G401 (cell line): ENCODE data around the gene PCSK6. TPM values are rescaled to one million over a fixed set of nuclear protein-coding genes. Genes with fewer than 3 reads are reported as not detected.
"Not testable (repeated sequence)": the region's sequence is repeated elsewhere in the genome, so short reads cannot be mapped to it uniquely, and the experiment has no call there.

Source experiments
- DNase-seq: peaks from one replicate; pipeline ENCODE4 v3.0.0-alpha.2; 2015; ENCODE audit warnings: low spot score
- in situ Hi-C: cut with HindIII; loops from 2 replicates; pipeline ENCODE4 v1.10.0; 2016; ENCODE audit warnings: low sequenced_read_pairs, mixed read lengths
- total RNA-seq: library from RNA; depleted of rRNA; stranded (reverse); fragments of >200 nt; shearing (Covaris generic); gene quantifications from 2 replicates; pipeline ENCODE4 v1.2.3, GENCODE V29; 2014

Gene PCSK6
- total RNA-seq, 1 experiment from 2014 or later = 0.37 TPM

DNA sequence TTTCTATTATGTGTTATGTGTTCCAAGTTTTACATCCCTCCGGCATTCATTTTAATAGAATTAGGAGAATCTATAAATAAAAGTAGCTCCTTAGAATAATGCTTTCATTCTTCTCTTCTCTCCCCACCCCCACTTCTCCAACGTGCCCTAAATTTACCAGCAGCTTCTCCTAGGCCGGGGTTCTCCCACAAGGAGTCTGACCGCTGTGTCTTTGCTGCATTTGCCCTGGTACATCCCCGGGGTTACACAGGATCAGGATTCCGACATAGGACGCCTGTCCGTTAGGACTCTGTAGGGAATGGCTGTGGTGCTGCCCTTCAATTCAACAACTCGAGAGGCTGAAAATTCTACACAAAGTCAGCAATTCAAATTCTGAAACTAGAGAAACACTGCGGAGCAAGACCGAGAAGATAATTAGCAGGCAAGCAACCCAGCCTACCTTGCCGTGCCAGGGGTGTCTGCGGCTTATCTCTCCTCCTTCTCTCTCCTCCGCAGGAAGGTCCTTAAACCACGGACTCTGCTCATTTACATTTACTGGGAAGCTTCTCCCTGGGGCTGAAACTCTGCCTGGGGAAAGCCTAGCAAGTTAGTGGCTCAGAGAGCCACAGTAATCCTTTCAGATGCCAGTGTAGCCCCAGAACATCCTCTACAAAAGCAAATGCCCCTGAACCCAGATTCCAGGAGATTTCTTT is 18.8 kb downstream of the PCSK6 start:
- DNase-seq = no peak
- in situ Hi-C loops = no loop called here

DNA sequence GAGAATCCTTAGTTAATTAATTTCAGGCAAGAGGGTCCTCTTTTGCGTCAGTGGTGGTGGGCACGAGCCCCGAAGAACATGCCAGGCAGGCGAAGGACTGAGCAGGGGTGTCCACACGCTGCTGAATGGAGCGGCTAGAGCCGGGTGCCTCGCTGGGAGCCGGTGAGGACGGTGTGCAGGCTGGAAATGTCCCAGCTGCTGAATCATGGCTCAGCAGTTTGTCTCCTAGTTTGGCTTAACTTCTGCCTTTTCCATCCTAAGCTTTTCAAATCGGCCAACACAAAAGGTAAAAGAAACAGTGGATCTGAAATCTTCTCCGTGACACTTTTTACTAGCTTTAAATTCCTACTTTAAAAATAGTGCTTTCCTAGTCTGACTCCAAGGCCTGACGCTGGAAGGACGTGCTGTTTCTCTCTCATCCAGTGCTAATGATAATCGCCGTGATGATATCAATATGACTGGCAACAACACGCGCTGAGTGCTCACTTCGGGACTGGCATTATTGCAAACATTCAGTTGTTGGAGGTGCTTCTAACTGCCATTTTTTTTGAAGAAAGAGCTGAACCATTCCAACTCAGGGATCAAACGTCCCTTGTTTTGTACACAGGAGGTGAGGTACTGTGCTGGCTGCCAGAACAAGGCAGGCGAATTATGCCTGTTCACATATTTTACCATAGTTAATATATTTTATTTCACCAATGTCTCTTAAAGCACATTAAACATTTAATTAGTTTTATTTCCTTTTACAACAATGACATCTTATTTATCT is 19.8 kb downstream of the PCSK6 start:
- DNase-seq = no peak
- in situ Hi-C loops = no loop called here

DNA sequence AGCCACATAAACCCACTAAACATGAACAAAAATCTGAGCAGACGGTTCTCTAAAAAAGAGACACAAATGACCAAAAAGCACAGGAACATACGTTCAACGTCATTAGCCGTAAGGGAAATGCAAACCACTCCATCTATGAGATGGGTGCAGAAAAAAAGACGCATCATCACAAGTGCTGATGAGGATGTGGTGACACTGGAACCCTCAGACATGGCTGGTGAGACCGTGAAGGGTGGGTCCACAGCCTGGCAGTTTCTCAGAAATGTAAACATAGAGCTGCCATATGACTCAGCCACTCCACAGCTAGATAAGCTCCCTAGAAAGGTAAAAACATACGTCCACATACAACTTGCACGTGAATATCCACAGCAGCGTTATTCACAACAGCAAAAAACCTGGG is 23.3 kb downstream of the PCSK6 start:
- in situ Hi-C loops = no loop called here
- DNase-seq = no peak

DNA sequence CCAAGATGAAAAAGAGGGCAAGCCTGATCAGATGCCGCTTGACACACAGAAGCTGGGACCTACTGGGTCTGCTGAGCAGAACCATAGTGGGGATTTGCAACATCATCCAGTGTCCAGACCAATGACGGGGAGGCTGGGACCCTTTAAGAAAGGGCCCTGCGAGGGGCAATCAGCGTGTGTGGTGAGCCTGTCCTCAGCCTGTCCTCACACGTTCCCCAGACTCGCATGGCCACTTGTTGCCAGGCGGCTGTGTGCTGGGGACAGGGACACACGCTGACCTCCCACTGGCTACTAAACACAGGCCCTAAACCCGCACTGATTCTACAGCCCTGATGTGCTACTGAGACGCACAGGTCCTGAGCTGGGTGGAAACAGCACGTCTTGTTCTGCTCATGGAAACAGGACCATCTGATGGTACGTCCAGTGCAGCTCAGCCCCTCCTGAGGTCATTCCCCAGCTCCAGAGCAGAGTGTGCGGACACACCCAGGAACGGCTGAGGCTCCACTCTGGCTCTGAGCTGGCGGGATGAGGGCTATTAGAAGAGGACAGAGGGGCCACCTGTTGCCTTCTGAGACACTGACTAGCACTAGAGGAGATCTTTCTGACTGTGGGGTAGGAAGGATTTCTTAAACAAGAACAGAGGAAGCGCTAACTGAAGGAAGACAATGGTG is 24.4 kb downstream of the PCSK6 start:
- no peak for DNase-seq
- in situ Hi-C loops = no loop called here

DNA sequence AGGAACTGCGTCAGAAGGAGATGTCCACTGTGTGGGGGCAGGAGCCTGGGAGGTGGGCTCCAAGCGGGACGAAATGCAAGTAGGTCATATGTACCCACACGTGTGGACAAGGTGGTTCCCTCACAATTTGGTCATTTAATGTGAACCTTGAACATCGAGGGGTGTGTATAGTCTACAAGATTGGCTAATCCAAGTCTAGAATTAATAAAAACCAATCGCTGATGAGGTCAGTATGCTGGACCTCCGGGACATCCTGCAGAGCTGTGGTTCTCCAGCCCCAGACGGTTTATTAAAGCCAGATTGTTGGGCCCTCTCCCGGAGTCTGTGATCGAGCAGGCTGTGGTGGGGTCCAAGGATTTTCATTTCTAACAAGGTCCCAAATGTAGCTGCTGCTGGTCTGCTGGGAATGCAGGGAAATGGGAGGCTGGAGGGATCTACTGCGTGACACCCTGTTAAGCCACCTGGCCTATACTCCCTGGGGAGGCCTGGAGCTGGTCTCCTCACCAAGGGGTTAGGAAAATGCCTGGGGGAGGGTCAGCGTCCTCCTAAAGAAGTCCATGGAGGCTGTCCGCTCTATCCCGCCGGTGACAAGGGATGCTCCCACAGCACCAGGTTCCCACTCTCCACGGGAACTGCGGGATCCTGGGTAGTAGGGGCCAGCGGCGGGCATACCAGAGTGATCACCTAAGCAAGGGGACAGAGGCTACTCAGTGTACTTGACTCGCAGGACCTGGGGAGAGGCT is 25.1 kb downstream of the PCSK6 start:
- DNase-seq = no peak
- in situ Hi-C loops = no loop called here

DNA sequence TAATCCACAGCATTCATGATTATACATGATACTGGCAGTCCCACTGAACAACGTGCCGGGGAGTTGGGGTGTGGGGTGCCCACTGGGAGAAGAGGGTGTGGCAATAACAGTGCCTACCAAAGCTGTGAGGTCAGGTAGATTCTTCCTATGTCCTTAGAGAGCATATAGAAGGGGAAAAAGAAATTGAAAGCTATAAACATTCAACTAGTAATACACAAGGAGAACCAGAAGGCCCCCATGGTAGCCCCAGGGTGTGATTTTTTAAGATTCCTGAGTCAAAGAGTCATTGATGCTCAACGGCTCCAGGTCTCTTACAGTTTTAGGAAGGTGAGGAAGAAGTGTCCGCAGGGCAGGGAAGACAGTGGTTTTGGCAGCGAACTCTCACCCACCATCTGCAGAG is 25.8 kb downstream of the PCSK6 start:
- DNase-seq, in situ Hi-C loops: not testable (repeated sequence)

DNA sequence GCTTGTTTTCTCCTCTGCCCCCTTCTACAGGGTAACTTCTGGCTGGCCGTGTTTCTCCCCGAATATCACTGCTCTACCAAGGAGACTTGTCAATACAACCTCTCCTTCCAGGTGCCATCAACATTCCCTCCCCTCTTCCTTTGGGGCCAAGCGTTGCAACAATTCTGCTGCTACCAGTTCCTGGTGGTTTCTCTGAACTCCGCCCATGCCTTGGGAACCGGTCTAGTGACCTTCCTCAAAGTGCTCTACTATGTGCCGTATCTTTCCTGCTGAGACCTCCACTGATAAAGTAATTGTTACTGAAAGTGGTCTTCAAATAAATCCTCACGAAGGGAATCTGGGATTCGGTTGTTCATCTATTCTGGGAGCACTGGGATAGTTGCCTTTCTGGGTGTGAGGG is 26.2 kb downstream of the PCSK6 start:
- in situ Hi-C loops = no loop called here

DNA sequence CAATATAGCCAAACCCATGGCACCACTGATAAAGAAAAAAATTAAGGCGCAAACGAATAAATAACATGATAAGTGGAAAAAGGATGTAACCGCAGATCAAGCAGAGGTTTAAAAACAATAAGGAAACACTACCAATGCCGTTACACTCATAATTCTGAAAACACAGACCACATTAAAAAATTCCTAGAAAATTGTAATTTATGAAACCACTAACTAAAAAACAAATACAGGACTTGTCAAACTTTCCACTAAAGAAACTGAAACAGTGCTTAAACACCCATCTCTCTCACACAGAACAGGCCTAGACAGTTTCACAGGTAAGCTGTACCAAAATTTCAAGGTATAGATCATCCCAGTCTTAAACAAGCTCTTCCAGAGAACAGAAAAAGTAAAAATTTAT is 28.4 kb downstream of the PCSK6 start:
- no peak for DNase-seq
- in situ Hi-C loops = no loop called here

More for the DNA sequence above, 26.2 kb downstream of the PCSK6 start:
- no peak for DNase-seq

DNA sequence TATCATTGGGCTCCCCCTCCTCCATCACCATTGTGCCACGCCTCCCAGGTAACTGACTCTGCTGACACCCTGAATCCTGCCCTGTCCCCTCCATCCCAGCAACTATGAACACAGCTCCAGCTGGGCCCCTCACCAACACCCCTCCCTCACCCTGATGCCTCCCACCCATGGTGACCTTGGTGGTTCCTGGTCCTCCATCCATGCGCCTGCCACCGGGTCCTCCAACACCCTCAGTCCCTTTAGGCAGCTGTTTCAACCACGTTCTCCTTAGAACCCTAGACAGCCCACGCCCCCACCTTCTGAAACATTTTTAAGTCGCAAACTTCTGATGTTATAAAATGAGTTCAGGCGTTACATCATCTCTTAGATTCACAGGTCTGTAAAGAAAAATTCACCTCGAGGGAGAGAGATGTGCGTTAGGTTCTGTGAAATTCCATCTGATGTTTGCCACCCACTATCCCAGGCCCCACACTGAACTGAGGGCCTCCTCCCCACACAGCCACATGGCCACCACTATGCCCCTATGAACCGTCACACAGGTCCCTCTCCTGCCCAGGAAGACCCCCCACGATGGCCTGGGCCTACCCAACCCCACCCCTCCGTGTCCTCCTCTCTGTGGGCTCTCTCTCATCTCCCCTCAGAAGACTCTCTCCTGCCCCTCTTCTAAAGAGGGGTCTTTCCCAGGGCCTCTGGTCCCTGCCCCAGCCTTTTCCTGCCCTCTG is 29.8 kb downstream of the PCSK6 start:
- in situ Hi-C loops = no loop called here

DNA sequence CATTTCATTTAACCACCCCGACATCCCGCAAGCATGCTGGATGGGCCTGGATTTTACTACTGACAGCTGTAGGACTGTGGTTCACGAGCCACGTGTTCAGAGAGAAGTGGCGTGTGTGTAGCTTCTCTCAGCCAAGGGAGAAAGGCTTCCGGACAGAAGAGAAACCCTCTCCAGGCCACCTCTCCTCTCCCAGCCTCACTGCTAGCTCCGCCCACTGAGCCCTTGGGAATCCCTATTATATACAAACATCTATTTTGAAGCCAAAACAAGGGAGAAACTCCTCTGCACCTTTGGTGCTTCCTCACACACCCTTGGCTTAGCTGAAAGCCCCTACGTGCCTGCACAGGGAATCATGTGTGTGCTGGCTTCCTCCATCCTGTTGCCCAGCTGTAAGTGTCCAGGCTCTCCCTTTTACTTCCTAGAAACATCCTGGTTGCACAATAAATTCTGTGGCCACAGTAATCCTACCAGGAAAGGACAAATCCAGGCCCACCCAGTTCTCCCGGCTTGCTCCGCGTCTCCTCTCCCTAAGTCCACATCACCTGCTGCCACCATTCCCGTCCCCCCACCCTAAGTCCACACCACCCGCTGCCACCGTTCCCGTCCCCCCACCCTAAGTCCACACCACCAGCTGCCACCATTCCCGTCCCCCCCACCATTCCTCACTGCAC is 30.5 kb downstream of the PCSK6 start:
- in situ Hi-C loops = no loop called here
- DNase-seq = no peak

More for the DNA sequence above, 29.8 kb downstream of the PCSK6 start:
- DNase-seq = no peak

DNA sequence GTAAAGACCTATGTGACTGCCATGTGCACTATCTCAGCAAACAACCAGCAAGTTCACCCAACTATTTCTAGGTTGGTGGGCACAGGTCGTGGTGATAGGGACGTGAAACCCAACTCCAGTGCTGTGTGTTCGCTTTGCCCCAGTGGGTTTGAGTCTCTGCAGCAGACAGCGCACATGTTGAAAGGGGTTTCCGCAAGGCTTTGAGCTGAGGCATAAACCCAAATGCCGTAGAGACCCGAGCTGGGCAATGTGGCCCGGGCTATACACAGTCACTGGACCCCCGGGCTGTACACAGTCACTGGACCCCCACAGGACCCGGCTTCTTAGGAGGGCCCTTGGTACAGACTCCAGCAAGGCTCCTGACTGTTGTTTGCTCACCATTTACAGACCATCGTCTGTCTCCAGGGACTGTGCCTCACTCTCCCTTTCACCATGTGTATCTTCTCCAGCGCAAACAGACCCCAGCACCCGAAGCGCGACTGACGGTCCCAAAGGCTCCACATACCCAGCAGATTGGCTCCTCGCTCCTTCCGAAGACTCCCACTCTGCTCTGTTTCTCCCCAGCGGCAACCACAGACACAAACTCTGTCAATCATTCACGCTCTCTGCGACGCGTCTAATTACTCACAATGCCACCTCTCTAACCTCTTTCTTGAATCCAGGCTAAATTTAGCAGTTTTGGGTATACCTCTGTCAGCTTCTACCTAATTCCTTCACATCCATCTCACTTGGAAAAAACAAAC is 31.2 kb downstream of the PCSK6 start:
- in situ Hi-C loops = no loop called here
- no peak for DNase-seq

DNA sequence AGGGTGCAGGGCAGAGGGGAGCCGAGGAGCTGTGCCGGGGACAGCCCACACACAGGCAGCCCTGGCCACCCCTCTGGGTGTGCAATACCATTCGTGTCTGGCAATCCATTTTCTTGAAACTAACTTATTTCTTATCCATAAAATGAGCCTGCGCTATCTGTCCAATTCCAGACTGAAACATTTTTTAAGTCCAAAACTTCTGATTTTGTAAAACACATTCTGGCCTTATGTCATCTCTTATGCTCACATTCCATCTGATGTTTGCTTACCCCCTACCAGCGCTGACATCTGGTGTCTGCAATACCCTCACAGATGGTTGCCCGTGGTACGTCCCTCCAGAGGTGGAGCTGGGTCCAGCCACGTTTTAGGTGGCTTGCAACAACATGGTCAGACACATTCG is 31.8 kb downstream of the PCSK6 start:
- in situ Hi-C loops = no loop called here
- no peak for DNase-seq

DNA sequence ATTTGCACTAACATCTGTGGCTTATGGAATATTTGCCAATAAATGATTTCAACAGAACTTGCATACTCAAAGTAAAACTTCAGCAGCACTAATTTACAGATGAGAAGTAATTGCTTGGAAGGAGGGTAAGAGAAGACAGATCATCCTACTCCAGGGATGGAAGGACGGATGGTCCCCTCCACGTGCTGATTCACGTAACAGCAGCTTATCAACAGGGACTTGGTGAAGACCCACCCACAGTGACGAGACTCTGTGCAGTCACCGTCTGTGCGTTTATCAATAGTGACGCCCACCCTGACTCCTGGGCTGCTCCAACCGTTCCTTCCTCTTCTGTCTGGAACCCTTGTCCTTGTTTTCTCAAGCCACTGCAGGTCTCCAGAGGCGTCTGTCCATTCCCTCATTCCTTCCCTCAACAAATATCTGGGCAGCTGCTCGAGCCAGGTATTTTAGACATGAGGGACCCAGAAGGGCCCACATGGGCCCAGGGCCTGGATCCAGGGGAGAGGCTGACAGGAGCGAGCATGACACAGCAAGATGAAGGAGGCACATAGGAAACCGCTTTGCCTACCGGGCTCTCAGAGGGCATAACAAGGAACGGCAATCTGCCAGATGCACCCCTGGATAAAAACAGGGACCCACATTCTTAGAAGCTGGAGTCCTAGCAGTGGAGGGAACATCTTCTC is 33.3 kb downstream of the PCSK6 start:
- in situ Hi-C loops = no loop called here

DNA sequence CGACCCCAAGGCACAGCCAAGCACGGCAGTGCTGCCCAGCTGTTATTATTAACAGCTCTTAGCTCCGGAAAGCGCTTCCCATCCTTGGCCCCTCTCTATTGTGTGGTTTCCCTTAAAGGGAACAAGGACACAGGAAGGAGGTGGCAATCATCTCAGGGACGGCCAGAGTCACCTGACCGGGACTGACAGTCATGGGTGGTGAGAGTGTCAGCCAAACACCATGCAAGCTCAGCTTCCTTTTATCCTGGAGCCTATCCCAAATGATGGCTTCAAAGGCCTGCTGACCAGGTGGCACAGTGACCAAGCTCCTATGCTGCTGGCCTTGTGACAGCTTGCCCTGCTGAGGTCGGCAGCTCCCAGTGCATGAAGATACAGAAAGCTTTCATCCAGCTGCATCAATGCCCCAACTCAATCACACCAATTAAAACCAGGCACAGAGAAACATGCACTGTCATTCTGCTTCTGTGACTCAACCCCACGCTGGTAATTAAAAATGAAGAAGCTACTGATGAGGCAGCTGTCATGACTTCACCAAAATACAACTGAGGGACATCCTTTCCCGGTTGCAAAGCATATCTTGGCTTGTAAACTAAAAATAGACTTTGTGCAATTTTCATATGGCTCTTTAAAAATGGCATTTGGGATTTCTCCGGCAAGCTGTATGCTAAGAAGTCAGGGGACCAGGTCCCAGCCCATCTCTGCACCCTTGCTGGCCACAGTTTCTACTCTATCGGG is 34.0 kb downstream of the PCSK6 start:
- peak; percentile 49 for DNase-seq

More for the DNA sequence above, 33.3 kb downstream of the PCSK6 start:
- no peak for DNase-seq

DNA sequence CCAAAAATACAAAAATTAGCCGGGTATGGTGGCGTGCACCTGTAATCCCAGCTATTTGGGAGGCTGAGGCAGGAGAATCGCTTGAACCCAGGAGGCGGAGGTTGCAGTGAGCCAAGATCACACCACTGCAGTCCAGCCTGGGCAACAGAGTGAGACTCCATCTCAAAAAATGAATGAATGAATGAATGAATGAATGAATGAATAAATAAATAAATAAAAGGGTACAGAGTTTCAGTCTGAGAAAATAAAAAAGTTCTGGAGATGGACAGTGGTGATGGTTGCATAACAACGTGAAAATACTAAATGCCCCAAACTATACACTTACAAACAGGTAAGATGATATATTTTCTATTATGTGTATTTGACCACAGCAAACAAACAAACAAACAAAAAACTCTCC is 34.7 kb downstream of the PCSK6 start:
- in situ Hi-C loops, DNase-seq: not testable (repeated sequence)

More for the DNA sequence above, 34.0 kb downstream of the PCSK6 start:
- in situ Hi-C loops = no loop called here

DNA sequence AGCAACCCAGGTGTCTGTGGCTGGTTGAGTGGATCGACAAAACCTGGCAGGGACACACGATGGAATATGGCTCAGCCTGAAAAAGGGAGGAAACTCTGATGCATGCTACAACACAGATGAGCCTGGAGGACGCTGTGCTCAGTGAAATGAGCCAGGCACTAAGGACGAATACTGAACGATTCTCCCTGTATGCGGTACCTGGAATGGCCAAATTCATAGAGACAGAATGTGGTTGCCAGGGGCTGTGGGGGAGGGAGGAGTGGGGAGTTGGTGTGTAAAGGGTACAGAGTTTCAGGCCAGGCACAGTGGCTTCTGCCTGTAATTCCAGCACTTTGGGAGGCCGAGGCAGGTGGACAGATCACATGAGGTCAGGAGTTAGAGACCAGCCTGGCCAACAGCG is 35.1 kb downstream of the PCSK6 start:
- in situ Hi-C loops = no loop called here
- no peak for DNase-seq
